ACHN (cell line): ENCODE data around the gene C5AR2.
A peak's percentile ranks its signal among the peaks of the same experiment; 100 is the strongest.
"Not testable (repeated sequence)": the region's sequence is repeated elsewhere in the genome, so short reads cannot be mapped to it uniquely, and the experiment has no call there.

ENCODE experiments used
- DNase-seq: peaks from one replicate; pipeline ENCODE4 v3.0.0-alpha.2; 2015
- in situ Hi-C: cut with HindIII; loops from 2 replicates; pipeline ENCODE4 v1.10.0; 2017; ENCODE audit warnings: low sequenced_read_pairs, low pct_ligation_motif_present, low pct_unique_long_range_greater_than_20kb

Gene C5AR2

DNA sequence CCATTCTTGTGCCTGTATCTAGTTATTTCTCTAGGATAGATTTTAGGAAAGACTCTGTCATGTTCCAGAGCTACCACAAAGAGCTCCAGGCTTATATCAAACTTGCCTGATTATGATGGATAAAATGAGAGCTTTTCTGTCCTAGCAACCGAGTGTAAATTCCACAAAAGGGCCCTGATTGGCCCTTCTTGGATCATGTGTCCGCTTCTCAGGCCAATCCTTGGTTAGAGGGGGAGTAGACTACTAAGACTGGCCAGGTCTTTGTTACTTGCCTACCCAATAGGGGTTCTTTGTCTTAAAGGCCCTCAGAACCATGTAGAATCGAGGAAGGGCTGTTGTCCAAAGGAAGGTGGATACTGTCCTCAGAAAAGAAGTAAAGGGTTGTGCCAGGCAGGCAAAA, 19.6 kb downstream of the C5AR2 start:
- in situ Hi-C loops: no loop called here
- peak; percentile 11 for DNase-seq

DNA sequence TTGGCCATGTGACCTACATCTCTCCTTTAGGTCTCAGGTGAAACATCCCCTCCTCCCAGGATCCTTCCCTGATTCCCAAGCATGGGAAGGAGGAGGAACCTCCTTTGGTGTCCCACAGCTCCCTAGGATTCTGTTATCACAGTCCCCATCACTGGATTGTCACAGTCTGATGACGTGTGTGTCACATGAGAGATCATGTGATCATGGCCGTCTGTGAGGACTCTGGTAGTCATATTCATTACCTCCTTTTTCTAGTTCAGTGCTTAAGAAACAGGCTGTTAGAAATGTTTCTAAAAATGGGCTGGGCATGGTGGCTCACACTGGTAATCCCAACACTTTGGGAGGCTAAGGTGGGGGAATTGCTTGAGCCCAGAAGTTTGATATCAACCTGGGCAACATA, 20.1 kb downstream of the C5AR2 start:
- DNase-seq: no peak
- in situ Hi-C loops: no loop called here

DNA sequence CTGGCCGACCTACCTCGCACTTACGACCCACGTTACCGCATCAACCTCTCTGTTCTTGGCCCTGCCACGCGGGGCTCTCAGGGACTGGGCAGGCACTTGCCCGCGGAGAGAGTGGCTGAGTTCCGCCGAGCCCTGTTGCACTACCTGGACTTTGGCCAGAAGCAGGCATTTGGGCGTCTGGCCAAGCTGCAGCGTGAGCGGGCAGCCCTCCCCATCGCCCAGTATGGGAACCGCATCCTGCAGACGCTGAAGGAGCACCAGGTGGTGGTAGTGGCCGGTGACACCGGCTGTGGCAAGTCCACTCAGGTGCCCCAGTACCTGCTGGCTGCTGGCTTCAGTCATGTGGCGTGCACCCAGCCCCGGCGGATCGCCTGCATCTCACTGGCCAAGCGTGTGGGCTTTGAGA, 21.3 kb downstream of the C5AR2 start:
- no peak for DNase-seq
- in situ Hi-C loops: no loop called here

DNA sequence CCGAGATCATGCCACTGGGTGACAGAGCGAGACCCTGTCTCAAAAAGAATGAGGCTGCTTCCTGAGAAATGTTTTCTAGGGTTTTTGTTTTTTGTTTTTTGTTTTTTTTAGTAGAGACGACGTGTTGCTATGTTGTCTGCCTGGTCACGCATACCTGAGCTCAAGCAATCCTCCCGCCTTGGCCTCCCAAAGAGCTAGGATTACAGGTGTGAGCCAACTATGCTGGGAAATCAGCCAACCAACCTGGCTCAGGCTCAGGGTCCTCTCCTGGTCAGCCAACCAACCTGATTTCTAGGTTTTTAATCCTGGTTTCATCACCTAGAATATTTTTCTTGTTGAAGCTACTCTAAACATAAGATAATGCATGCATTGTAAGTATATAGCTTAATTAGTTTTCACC, 24.9 kb downstream of the C5AR2 start:
- in situ Hi-C loops: no loop called here
- no peak for DNase-seq

DNA sequence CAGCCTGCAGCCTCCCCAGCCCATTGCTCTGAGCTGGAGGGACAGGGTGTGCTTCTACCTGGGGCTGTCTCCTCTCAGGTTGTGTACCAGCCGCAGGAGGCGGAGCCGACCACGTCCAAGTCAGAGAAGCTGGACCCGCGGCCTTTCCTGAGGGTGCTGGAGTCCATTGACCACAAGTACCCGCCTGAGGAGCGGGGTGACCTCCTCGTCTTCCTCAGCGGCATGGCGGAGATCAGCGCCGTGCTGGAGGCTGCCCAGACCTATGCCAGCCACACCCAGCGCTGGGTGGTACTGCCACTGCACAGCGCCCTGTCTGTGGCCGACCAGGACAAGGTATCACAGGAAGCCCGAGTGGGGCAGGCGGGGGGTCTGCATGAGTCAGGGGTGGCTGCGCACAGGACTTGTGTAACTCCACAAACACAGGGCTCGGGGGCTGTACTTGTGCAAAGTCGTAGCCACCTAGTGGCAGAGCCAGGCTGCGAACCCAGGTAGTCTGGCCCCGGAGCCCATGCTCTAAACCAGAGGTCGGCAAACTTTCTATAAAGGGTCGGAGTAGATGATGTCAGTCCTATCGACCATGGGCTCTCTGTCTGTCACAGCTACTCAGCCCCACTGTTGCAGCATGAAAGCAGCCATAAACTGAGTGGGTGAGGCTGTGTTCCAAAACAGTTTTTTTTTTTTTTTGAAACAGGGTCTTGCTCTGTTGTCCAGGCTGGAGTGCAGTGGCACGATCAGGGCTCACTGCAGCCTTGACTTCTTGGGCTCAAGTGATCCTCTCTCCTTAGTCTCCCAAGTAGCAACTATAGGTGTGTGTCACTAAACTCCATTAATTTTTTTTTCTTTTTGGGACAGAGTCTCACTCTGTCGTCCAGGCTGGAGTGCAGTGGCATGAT, 26.1 kb downstream of the C5AR2 start:
- in situ Hi-C loops: no loop called here
- DNase-seq: peak; percentile 6

DNA sequence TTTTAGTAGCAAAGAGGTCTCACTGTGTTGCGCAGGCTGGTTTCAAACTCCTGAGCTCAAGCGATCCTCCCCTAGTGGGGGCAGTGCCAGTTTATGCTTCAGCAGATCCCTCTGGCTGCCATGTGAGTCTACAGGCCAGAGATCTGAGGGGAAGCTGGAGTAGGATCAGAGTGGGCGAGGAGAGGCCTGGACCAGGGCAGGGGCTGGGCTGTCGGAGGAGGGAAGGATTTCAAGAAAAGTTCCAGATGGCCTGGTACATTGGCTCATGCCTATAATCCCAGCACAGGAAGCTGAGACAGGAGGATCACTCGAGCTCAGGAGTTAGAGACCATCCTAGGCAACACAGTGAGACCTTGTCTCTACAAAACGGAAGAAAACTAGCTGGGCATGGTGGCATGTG, 27.0 kb downstream of the C5AR2 start:
- DNase-seq: no peak
- in situ Hi-C loops: no loop called here

DNA sequence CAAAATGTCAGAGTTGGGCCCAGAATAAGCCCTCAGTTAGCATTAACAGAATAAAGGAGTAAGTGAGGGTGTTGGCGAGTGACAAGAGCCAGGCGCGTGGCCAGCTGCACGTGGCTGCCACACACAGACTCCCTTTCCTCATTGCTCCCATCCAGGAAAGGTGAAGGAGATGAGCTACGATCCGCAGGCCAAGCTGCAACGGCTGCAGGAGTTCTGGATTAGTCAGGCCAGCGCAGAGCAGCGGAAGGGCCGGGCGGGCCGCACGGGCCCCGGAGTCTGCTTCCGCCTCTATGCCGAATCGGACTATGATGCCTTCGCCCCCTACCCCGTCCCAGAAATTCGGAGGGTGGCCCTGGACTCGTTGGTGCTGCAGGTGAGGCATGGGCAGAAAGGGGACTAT, 30.3 kb downstream of the C5AR2 start:
- in situ Hi-C loops: no loop called here
- no peak for DNase-seq

DNA sequence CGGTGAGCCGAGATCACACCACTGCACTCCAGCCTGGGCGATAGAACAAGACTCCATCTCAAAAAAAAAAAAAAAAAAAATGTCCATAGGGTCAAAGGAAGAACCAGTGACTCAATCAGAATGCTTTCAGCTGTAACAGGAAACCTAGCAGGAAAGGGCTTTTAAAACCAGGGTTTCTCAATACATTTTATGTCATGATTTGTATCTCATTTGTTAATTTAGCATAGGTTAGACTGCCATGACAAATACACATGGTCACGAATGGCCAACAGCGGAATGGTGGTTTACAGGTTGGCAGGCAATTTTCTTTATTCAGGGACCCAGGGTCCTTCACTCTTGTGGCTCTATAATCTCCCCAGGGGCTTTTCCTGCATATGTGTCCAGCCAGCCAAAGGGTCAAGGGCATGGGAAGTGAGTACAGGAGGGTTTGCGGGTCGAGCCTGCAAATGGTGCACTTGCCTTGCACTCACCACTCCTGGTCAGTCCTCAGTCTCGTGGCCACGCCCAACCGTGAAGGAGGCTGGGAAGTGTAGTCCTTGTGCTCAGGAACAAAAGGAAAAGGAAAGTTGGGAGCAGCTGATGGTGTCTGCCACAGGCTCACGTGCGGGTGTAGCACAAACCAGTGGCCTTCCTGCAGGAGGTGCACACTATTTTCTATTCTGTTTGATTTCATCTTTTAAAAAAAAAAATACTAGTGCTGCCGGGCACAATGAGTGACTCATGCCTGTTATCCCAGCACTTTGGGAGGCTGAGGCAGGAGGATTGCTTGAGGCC, 32.0 kb downstream of the C5AR2 start:
- in situ Hi-C loops: no loop called here
- DNase-seq: no peak

DNA sequence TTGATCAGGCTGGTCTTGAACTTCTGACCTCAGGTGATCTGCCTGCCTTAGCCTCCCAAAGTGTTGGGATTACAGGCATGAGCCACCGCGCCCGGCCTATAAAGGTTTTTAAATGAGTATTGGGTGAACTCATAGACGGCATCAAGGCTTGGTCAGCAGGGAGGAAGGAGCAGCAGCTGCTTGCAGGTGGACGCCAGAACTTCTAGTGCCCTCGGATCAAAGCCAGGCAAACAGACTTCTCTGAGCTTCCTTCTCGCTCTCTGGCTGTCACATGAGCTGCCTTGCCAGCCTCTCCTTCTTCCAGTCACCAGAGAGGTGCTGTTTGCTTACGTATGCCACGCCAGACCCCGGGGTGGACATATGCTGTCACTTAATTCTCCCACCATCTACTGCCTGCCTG, 33.5 kb downstream of the C5AR2 start:
- in situ Hi-C loops, DNase-seq: not testable (repeated sequence)

DNA sequence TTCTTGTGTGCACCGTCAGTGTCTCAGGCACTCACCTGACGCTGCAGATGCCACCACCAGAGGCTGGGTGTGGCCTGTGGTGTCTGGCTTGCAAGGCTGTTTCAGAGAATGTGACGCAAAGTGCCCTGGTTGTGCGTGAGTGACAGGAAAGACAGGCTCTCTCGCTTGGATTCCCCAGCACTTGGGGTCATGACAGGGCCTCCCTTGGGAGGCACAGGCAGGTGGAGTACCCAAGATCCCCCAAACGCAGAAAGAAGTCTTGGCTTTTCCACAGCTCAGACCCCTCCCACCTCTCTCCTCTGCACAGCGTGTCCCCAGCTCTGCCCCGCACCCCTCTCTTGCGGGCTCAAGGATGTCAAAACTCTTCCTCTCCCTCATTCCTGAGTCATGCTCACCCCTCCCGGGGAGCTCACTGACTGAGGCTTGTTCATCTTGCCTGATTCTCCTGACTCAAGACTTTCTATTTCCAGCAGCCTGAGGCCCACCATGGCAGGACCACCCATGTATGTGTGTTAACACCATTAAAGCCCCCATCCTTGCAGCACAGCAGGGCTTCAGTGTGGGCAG, 38.2 kb downstream of the C5AR2 start:
- no peak for DNase-seq
- in situ Hi-C loops: no loop called here

DNA sequence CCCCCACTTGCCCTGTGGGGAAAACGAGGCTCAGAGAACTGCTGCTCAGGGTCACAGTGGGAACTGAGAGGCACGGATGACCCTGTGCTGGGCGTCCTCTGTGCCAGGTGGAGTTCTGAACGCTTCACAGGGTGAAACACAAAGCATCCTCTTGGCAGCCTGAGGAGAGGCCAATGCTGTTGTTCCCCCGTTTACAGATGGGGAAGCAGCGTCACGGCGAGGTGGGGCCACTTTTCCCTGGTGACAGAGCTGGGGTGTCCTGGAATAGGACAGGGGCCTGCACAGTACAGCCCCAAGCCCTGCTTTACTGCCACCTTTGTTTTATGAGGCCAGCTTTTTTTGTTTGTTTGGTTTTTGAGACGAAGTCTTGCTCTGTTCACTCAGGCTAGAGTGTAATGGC, 39.3 kb downstream of the C5AR2 start:
- no peak for DNase-seq
- in situ Hi-C loops: no loop called here

DNA sequence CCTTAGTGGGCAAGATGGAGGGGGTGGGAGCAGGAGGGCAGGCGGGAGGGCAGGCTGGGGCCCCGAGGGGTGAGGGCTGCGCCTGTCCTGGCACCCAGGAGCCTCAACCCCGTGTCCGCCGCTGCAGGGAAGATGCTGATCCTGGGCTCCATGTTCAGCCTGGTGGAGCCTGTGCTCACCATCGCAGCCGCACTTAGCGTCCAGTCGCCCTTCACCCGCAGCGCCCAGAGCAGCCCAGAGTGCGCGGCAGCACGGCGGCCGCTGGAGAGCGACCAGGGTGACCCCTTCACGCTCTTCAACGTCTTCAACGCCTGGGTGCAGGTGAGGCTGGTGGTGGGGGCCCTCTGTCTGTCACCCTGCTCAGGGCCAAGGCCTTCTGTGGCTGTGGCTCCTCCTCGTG, 40.6 kb downstream of the C5AR2 start:
- in situ Hi-C loops: no loop called here
- DNase-seq: no peak

DNA sequence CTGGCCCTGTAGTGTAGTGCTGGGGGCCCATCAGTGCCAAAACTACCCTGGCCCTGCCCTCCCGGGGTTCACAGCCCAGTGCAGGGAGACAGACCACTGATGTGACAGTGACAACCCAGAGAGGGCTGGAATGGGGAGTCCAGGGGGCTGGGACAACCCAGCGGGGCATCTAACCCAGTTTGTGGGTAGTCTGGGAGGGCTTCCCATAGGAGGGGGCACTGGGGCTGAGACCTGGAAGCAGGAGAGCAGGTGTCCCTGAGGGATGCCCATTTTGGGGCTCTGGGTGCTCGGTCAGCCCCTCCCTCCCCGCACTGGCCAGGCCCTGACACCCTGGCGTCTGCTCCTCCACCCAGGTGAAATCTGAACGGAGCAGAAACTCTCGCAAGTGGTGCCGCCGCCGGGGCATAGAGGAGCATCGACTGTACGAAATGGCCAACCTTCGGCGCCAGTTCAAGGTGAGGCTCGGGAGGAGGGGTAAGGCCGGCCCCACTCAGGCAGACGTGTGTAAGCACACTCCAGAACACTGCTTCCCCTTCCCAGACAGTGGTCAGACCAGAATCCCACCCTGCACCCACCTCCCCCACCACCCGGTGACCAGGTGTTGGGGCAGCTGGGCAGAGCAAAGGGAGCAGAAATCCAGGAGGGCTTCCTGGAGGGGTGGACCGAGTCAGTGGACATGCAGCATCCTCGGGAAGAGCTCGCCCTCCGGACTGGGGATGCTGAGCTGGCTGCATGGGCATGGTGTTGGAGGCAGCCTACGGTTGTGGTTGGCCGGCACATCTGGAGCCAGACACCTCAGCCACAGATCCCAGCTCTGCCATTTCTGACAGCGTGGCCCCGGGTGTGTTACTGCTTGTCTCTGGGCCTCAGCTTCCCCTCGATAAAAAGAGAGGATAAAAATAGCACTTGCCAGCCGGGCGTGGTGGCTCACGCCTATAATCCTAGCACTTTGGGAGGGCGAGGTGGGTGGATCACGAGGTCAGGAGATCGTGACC, 41.6 kb downstream of the C5AR2 start:
- no peak for DNase-seq
- in situ Hi-C loops: no loop called here

DNA sequence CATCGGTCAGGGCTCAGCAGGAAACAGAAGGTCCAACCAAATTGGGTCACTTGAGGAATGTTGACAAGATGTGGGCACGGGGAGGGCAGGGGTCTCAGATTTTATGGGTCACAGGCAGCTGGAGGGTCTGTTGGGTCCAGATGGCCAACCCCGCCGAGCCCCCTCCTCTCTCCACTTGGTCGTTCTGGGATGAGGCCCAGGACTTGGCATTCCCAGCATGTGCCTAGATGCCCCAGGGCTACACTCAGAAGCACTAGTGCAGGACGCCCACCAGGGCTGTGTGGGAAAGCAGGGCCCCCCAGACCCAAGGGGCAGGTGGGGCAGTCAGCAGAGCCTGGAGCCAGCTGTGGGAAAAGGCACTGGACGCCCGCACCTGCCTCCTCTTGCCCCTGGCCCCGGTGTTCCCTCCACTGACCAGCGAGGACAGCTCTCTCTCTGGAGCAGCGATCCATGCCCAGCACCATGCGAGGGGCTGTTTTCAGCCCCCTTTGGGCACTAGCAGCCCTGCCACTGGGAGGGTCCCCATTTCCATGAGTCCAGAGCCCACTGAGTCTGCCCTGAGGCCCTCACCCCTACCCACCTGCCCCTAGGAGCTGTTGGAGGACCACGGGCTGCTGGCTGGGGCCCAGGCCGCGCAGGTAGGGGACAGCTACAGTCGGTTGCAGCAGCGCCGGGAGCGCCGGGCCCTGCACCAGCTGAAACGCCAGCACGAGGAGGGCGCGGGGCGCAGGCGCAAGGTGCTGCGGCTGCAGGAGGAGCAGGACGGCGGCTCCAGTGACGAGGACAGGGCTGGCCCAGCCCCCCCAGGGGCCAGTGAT, 43.1 kb downstream of the C5AR2 start:
- DNase-seq: no peak
- in situ Hi-C loops: no loop called here

DNA sequence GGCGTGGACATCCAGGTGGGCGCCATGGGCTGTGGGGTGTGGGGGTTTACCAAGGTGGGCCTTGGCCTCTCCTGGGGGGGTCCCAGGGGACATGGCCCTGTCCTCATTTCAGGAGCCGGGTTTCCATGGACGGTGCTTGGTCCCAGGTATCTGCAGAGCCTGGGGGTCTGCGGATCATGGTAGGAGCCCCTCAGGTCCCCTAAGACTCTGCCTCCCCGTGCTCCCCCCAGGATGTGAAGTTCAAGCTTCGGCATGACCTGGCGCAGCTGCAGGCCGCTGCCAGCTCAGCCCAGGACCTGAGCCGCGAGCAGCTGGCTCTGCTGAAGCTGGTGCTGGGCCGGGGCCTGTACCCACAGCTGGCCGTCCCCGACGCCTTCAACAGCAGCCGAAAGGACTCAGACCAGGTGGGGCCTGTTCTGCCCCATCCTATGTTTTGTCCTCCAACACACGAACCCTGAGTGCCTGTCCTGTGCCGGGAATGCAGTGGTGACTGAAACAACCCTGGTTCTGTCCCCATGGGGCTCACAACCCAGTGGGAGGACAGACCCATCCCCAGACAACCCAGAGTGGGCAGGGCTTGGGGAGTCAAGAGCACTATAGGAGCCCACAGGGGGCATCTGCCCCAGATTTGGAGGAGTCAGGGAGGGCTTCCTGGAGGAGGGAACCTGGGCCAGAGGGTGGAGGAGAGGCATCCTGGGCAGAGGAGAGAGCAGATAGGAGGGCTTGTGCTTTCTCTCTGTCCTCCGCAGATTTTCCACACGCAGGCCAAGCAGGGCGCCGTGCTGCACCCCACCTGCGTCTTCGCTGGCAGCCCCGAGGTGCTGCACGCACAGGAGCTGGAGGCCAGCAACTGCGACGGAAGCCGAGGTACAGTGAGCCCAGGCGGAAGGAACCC, 44.0 kb downstream of the C5AR2 start:
- DNase-seq: no peak
- in situ Hi-C loops: no loop called here

DNA sequence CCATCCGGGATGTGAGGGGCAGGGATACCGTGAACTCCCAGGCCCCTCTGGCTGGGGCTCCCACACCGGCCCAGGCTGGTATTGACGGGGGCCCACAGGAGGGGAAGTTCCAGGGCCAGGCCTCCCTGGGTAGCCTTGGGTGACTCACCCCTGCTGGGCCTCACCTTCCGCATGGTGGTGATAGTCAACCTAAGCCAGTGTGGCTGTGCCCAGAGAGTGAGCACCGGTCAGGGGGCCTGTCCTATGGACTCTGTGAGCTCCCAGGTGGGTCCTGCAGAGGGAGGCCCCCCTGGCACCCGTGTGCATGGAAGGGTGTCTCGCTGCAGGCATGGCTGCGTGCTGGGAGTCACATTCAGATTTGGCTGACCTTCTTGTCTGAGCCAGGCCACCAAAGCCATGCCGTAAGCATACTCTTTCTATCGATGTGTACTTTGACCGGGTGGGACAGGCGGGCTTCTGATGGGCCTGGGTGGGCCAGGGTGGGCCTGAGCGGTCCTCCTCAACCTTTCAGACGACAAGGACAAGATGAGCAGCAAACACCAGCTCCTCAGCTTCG, 44.7 kb downstream of the C5AR2 start:
- DNase-seq: no peak
- in situ Hi-C loops: no loop called here
